Ectodermal cell (in vitro differentiated cells): ENCODE data around the gene IFT25.
"Not testable (repeated sequence)": the region's sequence is repeated elsewhere in the genome, so short reads cannot be mapped to it uniquely, and the experiment has no call there.

Experiments
- H3K27ac ChIP-seq: 2 replicates; pipeline ENCODE4 v1.7.0; 2013; ENCODE audit warnings: mild to moderate bottlenecking, low read depth, low read length; ENCODE audit not compliant: insufficient read depth, poor library complexity, severe bottlenecking
- H3K27me3 ChIP-seq: 2 replicates; pipeline ENCODE4 v1.7.0; 2013; ENCODE audit warnings: mild to moderate bottlenecking, low read length; ENCODE audit not compliant: insufficient read depth, control insufficient read depth, poor library complexity, severe bottlenecking
- H3K36me3 ChIP-seq: one replicate; pipeline ENCODE4 v1.7.0; 2013; ENCODE audit warnings: low read length; ENCODE audit not compliant: control insufficient read depth, insufficient read depth
- H3K4me1 ChIP-seq: one replicate; pipeline ENCODE4 v1.7.0; 2013; ENCODE audit warnings: low read length; ENCODE audit not compliant: control insufficient read depth, insufficient read depth
- H3K4me3 ChIP-seq: 2 replicates; pipeline ENCODE4 v1.7.0; 2013; ENCODE audit warnings: low read depth, low read length, control low read depth; ENCODE audit not compliant: insufficient read depth
- H3K9me3 ChIP-seq: 2 replicates; pipeline ENCODE4 v1.7.0; 2013; ENCODE audit warnings: mild to moderate bottlenecking, low read length, moderate library complexity; ENCODE audit not compliant: control insufficient read depth
- WGBS, 2 experiments: methylation state at CpG; one replicate each; pipeline ENCODE4 v1.1.7; 2013; ENCODE audit warnings: missing lambda C conversion rate in 2 of 2; 5-methylcytosine and 5-hydroxymethylcytosine counted together

Gene IFT25

DNA sequence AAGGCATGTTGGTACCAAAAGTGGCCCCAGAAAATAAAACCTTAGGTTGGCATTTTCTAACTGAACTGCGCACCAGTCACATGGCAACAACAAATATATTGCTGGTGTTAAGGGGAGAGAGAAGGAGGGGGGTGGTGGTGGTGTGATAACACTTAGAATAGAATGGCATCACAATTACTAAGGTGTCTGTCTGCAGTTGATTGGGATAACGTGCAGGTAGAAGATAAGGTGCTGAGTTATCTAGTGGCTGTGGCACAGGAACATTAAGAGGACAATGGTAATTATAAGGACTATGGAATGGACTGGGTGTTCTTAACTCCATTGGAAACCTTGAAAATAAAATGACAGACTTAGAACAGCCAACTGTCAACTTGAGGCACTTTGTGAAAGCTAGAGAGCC lies 54.5 kb downstream of the IFT25 start:
- Histone ChIP-seq H3K4me3 (no peak overlapping the region), H3K36me3 (no peaks in the 10 kb centered on the region), H3K27ac (no peak overlapping the region), H3K4me1 (no peaks in the 10 kb centered on the region), H3K9me3 (no peaks in the 10 kb centered on the region), H3K27me3 (no peaks in the 10 kb centered on the region)
- WGBS, 2 experiments: 91% methylated on average over 2 of the region's 2 CpGs

DNA sequence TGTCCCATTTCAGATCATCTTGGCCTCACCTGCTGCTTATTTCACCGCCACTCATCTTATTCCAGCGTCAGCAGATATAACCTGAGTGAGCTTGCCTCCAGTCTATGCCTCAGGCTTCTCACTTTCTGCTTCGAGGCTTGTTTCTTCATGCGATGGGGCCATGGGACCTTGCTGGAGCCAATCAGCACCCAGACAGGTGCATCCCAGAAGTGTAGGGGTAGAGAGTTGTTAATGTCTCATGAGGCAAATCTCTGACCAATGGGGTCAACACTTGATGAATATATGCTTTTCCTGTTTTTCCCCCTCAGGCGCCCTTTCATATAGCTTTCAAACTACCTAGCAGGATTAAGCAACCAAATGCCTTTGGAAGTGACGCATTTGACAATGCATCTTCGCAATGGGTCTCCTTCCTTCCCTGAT lies 55.0 kb downstream of the IFT25 start:
- Histone ChIP-seq H3K4me1 (no peaks in the 10 kb centered on the region), H3K36me3 (no peaks in the 10 kb centered on the region), H3K9me3 (no peaks in the 10 kb centered on the region), H3K4me3 (no peak overlapping the region), H3K27ac (no peak overlapping the region), H3K27me3 (no peaks in the 10 kb centered on the region)
- 92 to 94% methylated on average over 7 of the region's 7 CpGs for WGBS, 2 experiments

DNA sequence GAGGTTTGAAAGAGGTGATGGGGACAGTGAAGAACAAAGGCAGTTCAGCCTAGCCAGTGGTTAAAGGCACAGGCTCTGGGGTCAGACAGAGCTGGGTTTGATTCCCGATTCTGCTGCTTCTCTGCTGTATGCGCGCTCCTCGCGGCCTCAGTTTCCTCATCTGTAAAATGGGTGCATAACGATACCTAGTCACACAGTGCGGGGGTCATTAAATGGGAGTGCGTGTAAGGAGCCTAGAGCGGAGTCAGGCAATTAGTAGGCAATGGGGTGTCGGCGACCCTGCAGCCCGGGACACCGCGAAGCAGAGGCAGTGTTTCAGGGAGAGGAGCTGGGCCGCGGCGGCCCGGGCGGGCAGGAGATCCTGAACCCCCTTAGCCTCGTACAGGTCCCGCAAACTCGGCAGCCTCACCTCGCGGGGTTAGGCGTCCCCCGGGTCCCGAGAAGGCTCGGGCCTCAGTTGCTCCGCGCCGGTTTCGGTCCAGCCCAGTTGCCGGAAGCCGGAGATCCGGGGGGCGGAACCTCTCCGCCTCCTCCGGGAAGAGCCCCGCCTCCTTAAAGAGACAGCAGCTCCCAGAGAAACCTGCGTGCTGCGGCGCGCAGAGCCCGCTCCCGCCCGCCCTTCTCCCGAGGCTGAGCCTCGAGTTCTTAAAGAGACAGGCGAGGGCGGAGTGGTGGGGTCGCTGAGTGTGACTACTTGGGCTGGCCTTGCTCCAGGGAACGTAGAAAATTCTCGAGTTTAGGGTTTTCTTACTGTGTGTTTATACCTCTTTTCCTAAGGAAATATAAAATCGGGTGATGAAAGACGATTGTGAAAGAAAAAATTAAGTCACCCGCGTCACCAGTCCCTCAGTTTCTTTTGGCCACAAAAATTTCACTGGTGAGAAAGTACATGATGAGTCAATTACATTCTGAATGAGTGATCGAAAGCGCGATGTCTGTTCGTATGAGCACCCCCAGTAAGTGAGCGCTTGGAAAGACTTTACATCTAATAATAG lies 55.9 kb downstream of the IFT25 start, which contains the start of gene YIPF1:
YIPF1 (minus strand) TSS at position 494 of the 995 bp plus-strand sequence. CDS start 860 bp downstream, outside the sequence.
- WGBS, 2 experiments: 8% methylated on average over 61 to 62 of the region's 62 CpGs
- Histone ChIP-seq H3K27ac (no peak within 1 kb of the TSS), H3K4me3 (peak within 1 kb of the TSS; percentile 84), H3K27me3 (no peaks in the 10 kb centered on the region), H3K36me3 (no peaks in the 10 kb centered on the region), H3K9me3 (no peaks in the 10 kb centered on the region), H3K4me1 (no peaks in the 10 kb centered on the region)

DNA sequence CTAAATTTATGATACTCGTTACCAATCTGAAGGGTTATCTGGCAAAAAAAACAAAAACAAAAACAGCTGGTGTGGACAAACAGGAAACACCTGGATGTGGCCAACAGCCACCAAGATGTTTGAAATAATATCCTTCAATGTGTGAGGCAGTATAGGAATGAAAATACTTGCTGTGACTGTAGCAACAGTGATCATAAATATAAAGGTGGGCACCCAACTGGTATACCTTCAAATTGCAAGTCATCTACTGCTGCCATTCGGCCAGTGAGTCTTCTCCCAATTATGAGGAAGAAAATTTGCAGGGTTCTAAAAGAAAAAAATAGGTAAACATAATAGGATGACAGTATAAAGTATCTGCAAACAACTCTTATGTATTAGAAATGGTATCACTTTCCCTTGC lies 56.8 kb downstream of the IFT25 start:
- no peaks in the 10 kb centered on the region for H3K36me3 ChIP-seq
- H3K4me3 ChIP-seq: no peak overlapping the region
- 93 to 100% methylated on average over 2 of the region's 2 CpGs for WGBS, 2 experiments
- H3K27me3 ChIP-seq: no peaks in the 10 kb centered on the region
- no peak overlapping the region for H3K27ac ChIP-seq
- H3K9me3 ChIP-seq: no peaks in the 10 kb centered on the region
- H3K4me1 ChIP-seq: no peaks in the 10 kb centered on the region

DNA sequence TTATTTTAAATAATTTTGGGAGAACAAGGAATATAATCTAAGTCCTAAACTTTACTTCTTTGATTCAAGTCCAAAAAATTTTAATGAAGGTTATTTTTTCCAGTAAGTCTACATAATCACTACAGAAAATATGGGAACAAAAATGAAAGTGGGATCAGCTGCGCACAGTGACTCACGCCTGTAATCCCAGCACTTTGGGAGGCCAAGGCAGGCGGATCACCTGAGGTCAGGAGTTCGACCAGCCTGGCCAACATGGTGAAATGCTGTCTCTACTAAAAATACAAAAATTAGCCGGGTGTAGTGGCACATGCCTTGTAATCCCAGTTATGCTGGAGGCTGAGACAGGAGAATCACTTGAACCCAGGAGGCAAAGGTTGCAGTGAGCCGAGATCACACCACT lies 61.9 kb downstream of the IFT25 start:
- H3K27me3 ChIP-seq, H3K4me3 ChIP-seq, H3K4me1 ChIP-seq, H3K9me3 ChIP-seq, H3K27ac ChIP-seq: not testable (repeated sequence)
- H3K36me3 ChIP-seq: peaks cover 10% of the 10 kb centered on the region
- WGBS, 2 experiments: 90 to 95% methylated on average over 6 of the region's 6 CpGs

DNA sequence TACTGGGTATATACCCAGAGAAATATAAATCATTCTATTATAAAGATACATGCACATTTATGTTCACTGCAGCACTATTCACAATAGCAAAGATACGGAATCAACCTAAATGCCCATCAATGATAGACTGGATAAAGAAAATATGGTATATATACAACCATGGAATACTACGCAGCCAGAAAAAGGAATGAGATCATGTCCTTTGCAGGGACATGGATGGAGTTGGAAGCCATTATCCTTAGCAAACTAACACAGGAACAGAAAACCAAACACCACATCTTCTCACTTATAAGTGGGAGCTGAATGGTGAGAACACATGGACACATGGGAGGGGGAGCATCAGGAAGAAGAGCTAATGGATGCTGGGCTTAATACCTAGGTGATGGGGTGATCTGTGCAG lies 63.6 kb downstream of the IFT25 start:
- 88% methylated on average over 2 of the region's 2 CpGs; no CpG with 5 or more reads in 1 of the 2 experiments for WGBS, 2 experiments
- peaks cover 11% of the 10 kb centered on the region for H3K36me3 ChIP-seq
- not testable (repeated sequence) for H3K9me3 ChIP-seq, H3K27ac ChIP-seq, H3K4me3 ChIP-seq, H3K27me3 ChIP-seq, H3K4me1 ChIP-seq

DNA sequence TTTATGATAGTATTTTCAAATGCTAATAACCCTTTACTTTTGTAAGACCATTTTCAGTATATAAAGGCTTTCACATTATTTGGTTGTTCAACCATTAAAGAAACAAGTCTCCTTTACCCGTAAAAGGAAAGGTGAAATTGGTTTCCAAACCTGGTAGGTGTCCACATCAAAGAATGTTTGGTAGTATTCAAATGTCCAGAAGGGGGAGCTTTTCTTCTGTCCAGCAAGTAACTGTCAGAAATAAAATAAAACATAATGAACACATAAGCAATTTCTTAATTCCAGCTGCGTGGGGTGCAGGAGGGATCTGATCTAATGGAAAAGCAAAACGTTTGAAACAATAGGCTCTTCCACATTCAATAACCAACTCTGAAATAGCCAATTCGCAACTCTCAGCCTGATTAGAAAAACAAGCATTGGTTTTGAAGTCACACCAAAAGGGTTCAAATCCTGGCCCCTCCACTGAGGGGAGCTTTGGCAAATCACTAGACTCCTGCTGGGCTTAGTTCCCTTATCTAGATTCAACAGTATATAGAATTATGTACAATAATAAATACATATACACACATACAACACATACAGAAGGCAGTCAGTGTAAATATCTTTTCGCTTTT lies 66.9 kb downstream of the IFT25 start:
- Histone ChIP-seq H3K27me3 (no peaks in the 10 kb centered on the region), H3K27ac (no peak overlapping the region), H3K36me3 (peaks cover 19% of the 10 kb centered on the region), H3K4me1 (no peaks in the 10 kb centered on the region), H3K9me3 (no peaks in the 10 kb centered on the region), H3K4me3 (no peak overlapping the region)
- 75 to 77% methylated on average over 5 of the region's 5 CpGs for WGBS, 2 experiments

DNA sequence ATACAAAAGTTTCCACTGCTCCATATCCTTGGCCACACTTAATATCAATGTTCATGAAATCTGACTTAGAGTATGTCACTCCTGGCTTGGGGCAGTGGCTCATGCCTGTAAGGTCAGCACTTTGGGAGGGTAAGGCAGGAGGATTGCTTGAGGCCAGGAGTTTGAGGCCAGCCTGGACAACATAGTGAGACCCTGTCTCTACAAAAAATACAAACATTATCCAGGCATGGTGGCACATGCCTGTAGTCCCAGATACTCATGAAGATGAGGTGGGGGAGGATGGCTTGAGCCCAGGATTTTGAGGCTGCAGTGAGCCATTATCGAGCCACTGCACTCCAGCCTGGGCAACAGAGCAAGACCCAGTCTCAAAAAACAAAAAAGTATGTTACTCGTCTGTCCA lies 70.3 kb downstream of the IFT25 start:
- H3K4me1 ChIP-seq, H3K27ac ChIP-seq, H3K27me3 ChIP-seq, H3K36me3 ChIP-seq, H3K9me3 ChIP-seq, H3K4me3 ChIP-seq: not testable (repeated sequence)
- 92 to 93% methylated on average over 2 of the region's 2 CpGs for WGBS, 2 experiments

DNA sequence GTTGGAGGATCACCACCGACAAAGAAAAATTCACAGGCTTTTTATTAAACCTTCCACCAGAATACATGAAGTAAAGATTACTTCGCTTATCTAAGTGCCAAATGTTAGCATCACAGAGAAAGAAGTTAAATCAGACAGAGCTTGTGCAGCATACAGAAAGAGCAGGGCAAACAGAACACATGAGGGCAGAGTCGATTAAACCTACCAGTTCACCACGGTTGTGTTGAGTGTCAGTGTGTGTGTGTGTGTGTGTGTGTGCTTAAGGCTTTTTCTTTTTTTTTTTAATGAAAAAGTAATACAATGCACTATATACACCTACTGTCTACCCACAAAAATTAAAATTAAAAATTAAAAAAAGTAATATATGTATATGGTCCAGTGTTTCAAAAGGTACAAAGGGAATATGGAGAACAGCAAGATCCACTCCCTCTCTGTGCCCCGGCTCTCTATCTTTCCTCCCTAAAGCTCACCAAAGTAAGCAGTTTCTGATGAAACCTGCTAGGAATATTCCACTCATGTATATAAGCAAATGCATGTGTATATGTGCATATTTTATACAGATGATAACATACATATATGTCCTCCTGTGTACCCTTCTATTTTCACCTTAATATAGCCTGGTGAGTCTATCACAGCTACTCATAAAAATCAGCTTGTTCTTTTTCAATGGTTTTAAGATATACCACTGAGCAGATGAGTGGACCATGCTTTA lies 73.6 kb downstream of the IFT25 start:
- Histone ChIP-seq H3K36me3 (peaks cover 9% of the 10 kb centered on the region), H3K27me3 (no peaks in the 10 kb centered on the region), H3K4me3 (no peak overlapping the region), H3K27ac (no peak overlapping the region), H3K9me3 (no peaks in the 10 kb centered on the region), H3K4me1 (no peaks in the 10 kb centered on the region)
- WGBS, 2 experiments: 85 to 93% methylated on average over 3 to 5 of the region's 5 CpGs
